GM21381 (cell line): ENCODE results near the gene C1QL4.
"Not testable (repeated sequence)": the region's sequence is repeated elsewhere in the genome, so short reads cannot be mapped to it uniquely, and the experiment has no call there.

ENCODE experiments used
- ATAC-seq: cut with Tn5 transposase; IDR thresholded peaks from one replicate; pipeline ENCODE4 v1.9.1; 2021; ENCODE audit warnings: mild to moderate bottlenecking, moderate library complexity; ENCODE audit not compliant: unreplicated experiment

The C1QL4 gene

GRCh38 chr12:49334681-49335080 is 2.3 kb downstream of the C1QL4 start:
- ATAC-seq: no peak

DNA sequence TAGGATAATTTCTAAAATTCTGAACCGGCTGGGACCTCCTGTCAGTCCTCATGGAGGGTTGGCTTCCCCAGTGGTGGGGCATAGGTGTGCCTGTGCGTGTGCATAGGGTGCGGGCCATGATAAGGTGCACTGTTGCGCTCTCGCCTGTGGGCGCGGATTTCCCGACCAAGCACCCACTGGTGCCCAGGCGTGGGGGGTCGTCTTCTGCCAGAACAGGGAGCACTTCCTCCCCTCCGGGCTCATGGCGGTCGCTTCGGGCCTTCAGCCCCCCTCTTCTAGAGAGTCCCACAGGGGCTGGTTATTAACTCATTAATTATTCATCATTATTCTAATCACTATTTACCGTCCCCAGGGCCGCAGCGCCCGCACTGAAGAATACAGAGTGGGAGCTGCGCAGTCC is 2.8 kb downstream of the C1QL4 start:
- ATAC-seq: no peak

DNA sequence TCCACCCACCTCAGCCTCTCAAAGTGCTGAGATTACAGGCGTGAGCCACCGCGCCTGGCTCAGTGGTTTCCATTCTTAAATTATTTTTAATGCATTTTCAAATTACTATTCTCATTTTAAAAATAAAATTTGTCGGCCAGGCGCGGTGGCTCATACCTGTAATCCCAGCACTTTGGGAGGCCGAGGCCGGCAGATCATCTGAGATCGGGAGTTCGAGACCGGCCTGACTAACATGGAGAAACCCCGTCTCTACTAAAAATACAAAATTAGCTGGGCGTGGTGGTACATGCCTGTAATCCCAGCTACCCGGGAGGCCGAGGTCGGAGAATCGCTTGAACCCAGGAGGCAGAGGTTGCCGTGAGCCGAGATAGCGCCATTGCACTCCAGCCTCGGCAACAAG is 3.2 kb downstream of the C1QL4 start:
- ATAC-seq: not testable (repeated sequence)

DNA sequence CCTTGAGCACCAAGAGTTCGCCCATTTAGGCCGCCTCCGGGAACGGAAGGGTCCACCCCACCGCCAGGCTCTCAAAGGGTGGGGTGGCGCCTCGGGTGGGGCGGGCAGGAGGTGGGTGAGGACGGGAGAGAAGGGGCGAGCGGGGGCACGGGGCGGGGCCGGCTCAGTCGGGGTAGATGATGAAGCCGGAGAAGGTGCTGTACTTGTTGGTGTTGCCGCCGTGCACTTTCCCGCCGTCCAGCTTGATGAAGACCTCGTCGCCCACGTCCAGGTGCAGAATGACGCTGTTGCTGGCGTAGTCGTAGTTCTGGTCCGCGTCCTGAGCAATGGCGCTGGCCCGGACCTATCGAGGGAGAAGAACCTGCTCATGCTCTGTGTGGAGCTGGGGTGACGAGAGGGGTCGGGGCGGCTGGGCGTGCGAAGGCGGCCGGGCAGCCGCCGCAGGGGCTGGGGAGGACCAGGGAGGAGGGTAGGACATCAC is 4.1 kb downstream of the C1QL4 start:
- ATAC-seq: no peak

- no peak for ATAC-seq
These were observed 4.5 kb downstream of the C1QL4 start for GRCh38 chr12:49332441-49332861.

- ATAC-seq: no peak
These were observed 5.4 kb downstream of the C1QL4 start for GRCh38 chr12:49331380-49332222.

GRCh38 chr12:49330631-49331379 is 6.2 kb downstream of the C1QL4 start:
- no peak for ATAC-seq

GRCh38 chr12:49330032-49330619 is 6.9 kb downstream of the C1QL4 start:
- ATAC-seq: no peak

GRCh38 chr12:49328816-49329215 is 8.2 kb downstream of the C1QL4 start:
- no peak for ATAC-seq

DNA sequence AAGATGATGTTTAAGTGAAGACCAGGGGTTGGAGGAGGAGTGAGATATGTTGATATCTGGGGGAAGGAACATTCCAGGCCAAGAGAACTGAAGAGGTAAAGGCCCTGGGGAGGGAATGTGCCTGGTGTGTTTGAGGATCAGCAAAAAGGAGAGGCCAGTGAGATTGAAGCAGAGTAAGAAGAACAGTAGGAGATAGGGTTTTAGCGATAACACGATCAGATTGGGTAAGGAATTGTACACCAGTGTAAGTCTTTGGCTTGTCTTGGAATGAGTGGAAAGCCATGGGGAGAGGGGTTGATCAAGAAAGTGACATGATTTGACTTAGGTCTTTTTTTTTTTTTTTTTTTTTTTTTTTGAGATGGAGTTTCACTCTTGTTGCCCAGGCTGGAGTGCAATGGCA is 9.1 kb downstream of the C1QL4 start:
- no peak for ATAC-seq

DNA sequence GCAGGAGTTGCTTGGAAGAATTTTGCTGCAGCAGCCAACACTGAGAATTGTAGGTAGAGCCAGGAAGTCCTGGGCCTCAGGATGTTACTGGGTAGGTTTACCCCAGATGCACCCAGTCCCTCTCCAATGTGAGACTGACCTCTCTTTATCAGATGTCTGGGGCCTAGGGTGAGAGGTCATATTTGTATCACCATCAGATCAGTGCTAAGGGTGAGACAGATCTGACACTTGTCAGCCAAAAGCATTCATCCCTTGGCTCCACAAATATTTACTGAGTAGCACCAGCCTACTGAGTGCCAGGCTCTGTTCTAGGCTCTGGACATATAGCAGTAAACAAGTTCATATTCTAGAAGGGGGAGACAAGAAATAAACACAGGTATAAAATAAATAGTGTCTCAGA is 9.6 kb downstream of the C1QL4 start:
- ATAC-seq: no peak

- no peak for ATAC-seq
These were observed 11.4 kb downstream of the C1QL4 start for GRCh38 chr12:49325606-49326005.

DNA sequence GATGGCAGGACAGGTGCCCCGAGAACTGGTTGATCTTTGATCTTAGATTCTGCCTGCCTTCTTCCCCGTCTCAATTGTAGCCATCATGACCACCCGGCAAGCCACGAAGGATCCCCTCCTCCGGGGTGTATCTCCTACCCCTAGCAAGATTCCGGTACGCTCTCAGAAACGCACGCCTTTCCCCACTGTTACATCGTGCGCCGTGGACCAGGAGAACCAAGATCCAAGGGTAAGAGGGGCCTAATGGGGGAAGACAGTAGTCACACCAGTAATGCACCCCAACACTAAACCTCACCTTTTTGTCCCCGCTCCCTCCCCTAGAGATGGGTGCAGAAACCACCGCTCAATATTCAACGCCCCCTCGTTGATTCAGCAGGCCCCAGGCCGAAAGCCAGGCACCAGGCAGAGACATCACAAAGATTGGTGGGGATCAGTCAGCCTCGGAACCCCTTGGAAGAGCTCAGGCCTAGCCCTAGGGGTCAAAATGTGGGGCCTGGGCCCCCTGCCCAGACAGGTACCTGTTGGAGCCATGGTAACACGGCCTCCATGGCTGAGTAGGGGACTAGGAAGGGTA is 13.4 kb downstream of the C1QL4 start:
- no peak for ATAC-seq

DNA sequence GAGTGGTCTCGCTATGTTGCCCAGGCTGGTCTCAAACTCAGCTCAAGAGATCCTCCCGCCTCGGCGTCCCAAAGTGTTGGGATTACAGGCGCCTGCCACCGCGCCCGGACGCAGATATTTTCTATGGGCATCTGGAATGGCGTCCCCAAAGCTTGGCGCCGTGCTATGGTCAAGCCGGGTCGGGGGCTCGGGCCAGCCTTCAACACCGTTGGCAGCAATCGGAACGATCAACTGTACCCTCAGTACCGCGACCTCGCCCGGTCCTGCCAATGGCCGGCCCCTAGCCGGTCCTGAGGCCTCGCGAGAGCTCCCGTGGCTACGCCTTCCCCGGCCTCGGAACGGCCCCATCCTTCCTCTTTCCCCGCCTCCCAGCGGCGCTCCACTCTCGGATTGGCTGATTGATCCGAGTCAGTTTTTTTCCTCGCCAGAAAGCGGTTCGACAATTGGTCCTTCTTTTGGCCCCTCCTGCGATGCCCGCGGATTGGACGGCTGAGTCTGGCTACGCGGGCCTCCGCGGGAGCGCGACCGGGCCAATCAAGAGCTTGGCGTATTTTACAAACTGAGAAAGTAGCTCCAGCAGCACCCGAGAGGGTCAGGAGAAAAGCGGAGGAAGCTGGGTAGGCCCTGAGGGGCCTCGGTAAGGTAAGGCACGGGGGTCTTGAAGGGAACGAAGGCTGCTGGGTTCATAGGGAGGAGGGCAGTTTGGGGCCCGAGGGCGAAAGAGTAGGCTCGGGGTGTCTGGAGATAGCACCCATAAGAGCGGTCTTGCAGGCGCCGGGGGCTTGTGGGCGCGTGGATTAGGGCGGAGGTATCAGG is 14.1 kb downstream of the C1QL4 start, which contains the start of gene TROAP:
Gene TROAP, plus strand, starts transcription at position 548 of the 816 bp plus-strand sequence. CDS start 354 bp downstream, outside the sequence.
- peak; percentile 98 for ATAC-seq

- ATAC-seq: no peak
These were observed 14.7 kb downstream of the C1QL4 start for GRCh38 chr12:49322367-49322707.

DNA sequence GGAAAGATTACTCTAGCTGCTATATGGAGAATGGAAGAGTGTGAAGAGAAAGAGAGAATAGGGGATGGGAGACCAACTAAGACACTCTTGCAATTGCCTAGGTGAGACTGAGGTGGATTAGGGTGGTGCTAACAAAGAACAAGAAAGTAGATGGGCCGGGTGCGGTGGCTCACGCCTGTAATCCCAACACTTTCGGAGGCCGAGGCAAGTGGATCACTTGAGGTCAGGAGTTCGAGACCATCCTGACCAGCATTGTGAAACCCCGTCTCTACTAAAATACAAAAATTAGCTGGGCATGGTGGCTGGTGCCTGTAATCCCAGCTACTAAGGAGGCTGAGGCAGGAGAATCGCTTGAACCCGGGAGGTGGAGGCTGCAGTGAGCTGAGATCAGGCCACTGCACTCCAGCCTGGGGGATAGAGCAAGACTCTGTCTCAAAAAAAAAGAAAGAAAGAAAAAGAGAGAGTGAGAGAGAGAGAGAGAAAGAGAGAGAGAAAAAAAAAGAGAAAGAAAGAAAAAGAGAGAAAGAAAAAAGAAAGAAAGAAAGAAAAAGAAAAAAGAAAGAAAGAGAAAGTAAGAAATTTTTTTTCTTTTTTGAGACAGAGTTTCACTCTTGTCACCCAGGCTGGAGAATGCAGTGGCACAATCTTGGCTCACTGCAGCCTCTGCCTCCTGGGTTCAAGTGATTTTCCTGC is 16.4 kb downstream of the C1QL4 start:
- not testable (repeated sequence) for ATAC-seq

DNA sequence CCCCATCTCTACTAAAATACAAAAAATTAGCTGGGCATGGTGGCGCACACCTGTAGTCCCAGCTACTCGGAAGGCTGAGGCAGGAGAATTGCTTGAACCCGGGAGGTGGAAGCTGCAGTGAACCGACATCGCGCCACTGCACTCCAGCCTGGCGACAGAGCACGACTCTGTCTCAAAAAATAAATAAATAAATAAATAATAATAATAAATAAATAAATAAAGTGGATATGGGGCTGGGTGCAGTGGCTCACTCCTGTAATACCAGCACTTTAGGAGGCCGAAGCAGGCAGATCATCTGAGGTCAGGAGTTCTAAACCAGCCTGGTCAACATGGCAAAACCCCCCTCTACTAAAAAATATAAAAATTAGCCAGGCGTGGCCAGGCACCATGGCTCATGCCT is 19.9 kb downstream of the C1QL4 start:
- not testable (repeated sequence) for ATAC-seq

DNA sequence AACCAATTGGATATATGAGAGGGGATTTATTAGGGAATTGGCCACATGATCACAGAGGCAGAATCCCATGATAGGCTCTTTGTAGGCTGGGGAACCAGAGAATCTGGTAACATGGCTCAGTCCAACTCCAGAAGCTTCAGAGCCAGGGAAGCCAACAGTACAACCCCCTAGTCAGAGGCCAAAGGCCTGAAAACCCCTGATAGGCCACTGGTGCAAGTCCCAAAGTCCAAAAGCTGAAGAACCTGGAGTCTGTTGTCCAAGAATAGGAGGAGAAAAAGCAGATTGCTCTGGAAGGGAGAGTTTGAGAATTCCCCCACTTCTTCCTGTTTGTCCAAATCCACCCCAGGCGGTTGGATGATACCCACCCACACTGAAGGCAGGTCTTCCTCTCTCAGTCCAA is 22.2 kb downstream of the C1QL4 start:
- ATAC-seq: no peak

DNA sequence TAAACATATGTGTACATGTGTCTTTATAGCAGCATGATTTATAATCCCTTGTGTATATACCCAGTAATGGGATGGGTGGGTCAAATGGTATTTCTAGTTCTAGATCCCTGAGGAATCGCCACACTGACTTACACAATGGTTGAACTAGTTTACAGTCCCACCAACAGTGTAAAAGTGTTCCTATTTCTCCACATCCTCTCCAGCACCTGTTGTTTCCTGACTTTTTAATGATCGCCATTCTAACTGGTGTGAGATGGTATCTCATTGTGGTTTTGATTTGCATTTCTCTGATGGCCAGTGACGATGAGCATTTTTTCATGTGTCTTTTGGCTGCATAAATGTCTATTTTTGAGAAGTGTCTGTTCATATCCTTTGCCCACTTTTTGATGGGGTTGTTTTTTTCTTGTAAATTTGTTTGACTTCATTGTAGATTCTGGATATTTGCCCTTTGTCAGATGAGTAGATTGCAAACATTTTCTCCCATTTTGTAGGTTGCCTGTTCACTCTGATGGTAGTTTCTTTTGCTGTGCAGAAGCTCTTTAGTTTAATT is 26.5 kb downstream of the C1QL4 start:
- not testable (repeated sequence) for ATAC-seq

DNA sequence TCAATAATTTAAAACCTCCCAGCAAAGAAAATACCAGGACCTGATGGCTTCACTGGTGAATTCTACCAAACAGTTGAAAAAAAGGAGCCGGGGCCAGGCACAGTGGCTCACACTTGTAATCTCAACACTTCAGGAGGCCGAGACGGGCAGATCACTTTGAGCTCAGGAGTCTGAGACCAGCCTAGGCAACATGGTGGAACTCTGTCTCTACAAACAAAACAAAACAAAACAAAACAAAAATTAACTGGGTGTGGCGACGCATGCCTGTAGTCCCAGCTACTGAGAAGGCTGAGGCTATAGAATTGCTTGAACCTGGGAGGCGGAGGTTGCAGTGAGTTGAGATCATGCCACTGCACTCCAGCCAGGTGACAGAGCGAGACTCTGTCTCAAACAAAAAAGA is 27.6 kb downstream of the C1QL4 start:
- no peak for ATAC-seq
